Adrenal gland (tissue), 12 donors: ENCODE measurements around the gene SLC22A3. TPM values are rescaled to one million over a fixed set of nuclear protein-coding genes. Genes with fewer than 3 reads are reported as not detected.

Source experiments
- DNase-seq, 7 donors: peaks; one replicate each; pipeline ENCODE4 v3.0.0-alpha.2; 2019 to 2020
- H3K27ac ChIP-seq, 5 donors: fragments of 200-600 bp; sonication (generic) in 4 of 5; 1 replicate in 3 of 5; 2 replicates in 2 of 5; pipeline versions ENCODE4 v1.5.1 to v1.8.0; 2016 to 2020; ENCODE audit warnings: mild to moderate bottlenecking in 1 of 5
- H3K27me3 ChIP-seq: fragments of 200-600 bp; 2 replicates; pipeline ENCODE4 v1.8.0; 2021
- H3K36me3 ChIP-seq, 2 donors: fragments of 200-600 bp; replicated peaks in 1 of 2; 1 replicate in 1 of 2; 2 replicates in 1 of 2; pipeline versions ENCODE4 v1.5.1 to v1.8.0; 2018 to 2022
- H3K4me1 ChIP-seq, 2 donors: fragments of 200-600 bp; replicated peaks in 1 of 2; 1 replicate in 1 of 2; 2 replicates in 1 of 2; pipeline versions ENCODE4 v1.5.1 to v1.8.0; 2018 to 2021
- H3K4me3 ChIP-seq, 4 donors: fragments of 200-600 bp; sonication (generic) in 3 of 4; one replicate each; pipeline ENCODE4 v1.5.1; 2016 to 2018
- H3K9me3 ChIP-seq, 3 donors: fragments of 200-600 bp; sonication (generic) in 1 of 3; replicated peaks in 1 of 3; 1 replicate in 2 of 3; 2 replicates in 1 of 3; pipeline versions ENCODE4 v1.5.1 to v1.8.0; 2016 to 2021
- CTCF ChIP-seq, 6 experiments: fragments of 450-650 bp in 4 of 6; fragments of 200-600 bp in 2 of 6; sonication (generic) in 1 of 6; IDR thresholded peaks; 1 replicate in 5 of 6; 2 replicates in 1 of 6; pipeline versions ENCODE4 v1.5.1 to v1.8.0; 2016 to 2021; ENCODE audit warnings: antibody characterized with exemption in 6 of 6, mild to moderate bottlenecking in 2 of 6, moderate library complexity in 1 of 6
- POLR2A ChIP-seq, 2 donors: fragments of 450-650 bp; IDR thresholded peaks; one replicate each; pipeline ENCODE4 v1.6.1; 2017; ENCODE audit warnings: antibody characterized with exemption in 2 of 2, mild to moderate bottlenecking in 2 of 2, moderate library complexity in 1 of 2
- WGBS, 4 donors: extraction: QIAGEN DNeasy Blood & Tissue Kit in 2 of 4; methylation state at CpG; one replicate each; pipeline versions ENCODE4 v1.1.5 to v1.1.7; 2013 to 2017; 5-methylcytosine and 5-hydroxymethylcytosine counted together
- intact Hi-C, 2 donors: fragments of 100-400 bp; cut with DNase I; formaldehyde crosslinking; loops; one replicate each; pipeline versions ENCODE4 v1.14.1 to v1.15.0; 2022 to 2023
- polyA plus RNA-seq, 3 donors: library from polyadenylated mRNA; stranded (reverse); fragments of 200-250 nt in 2 of 3; fragments of 350-450 nt in 1 of 3; fragmentation: Illumina TruSeq in 1 of 3; extraction: RNeasy Lipid Tissue Mini Kit (QIAGEN cat#74804) in 1 of 3; gene quantifications; one replicate each; pipeline ENCODE4 v1.2.3, GENCODE V29; 2013 to 2014
- total RNA-seq, 9 donors: library from RNA; depleted of rRNA in 4 of 9; stranded (reverse); fragments of >200 nt in 4 of 9; fragments of 120-200 nt in 1 of 9; fragmentation: NEBNext Ultra II Directional in 1 of 9; extraction: Animal tissue kit (Norgen Biotek cat#: 25700) in 1 of 9; gene quantifications; one replicate each; pipeline versions ENCODE4 v1.1.0 to v1.2.4, GENCODE V29; 2013 to 2023
- donor health status: healthy with polysubstance abuse.
- donor health status: Bipolar disorder and iron deficiency.
- donor health status: DM: yes; HTN: yes; CAD: no.
- donor health status: DM: no; HTN: no; CAD: no.
- donor health status: DM: no; HTN: no; CAD: no.
- donor health status: DM: yes; HTN: yes; CAD: no.

The SLC22A3 gene
- total and polyA plus RNA-seq, 12 donors: 7.2 to 51.9 (median 31.2) TPM

GRCh38 chr6:160333101-160333500 is 15.1 kb upstream of the SLC22A3 start:
- H3K9me3 ChIP-seq: no peaks in the 10 kb centered on the region
- TF ChIP-seq CTCF (IDR thresholded peaks at IDR 0.05) (no peak), POLR2A (IDR thresholded peaks at IDR 0.05) (no peak)
- DNase-seq: no peak
- 83 to 88% (median 84%) methylated on average over 3 of the region's 3 CpGs for WGBS, 4 donors
- H3K4me3 ChIP-seq: no peak overlapping the region
- intact Hi-C loops: no loop called here
- no peak overlapping the region for H3K27ac ChIP-seq
- peaks cover 0 to 4% of the 10 kb centered on the region in 2 donors for H3K4me1 ChIP-seq
- H3K36me3 ChIP-seq: no peaks in the 10 kb centered on the region
- no peaks in the 10 kb centered on the region for H3K27me3 ChIP-seq

GRCh38 chr6:160333841-160334240 is 14.3 kb upstream of the SLC22A3 start:
- no peak for DNase-seq
- Histone ChIP-seq H3K9me3 (no peaks in the 10 kb centered on the region), H3K27ac (no peak overlapping the region), H3K4me3 (no peak overlapping the region), H3K4me1 (no peaks in the 10 kb centered on the region), H3K36me3 (no peaks in the 10 kb centered on the region), H3K27me3 (no peaks in the 10 kb centered on the region)
- intact Hi-C loops: no loop called here
- WGBS, 4 donors: 74 to 97% (median 90%) methylated on average over 2 of the region's 2 CpGs
- TF ChIP-seq POLR2A (IDR thresholded peaks at IDR 0.05) (no peak), CTCF (IDR thresholded peaks at IDR 0.05) (no peak)

- no peaks in the 10 kb centered on the region for H3K9me3 ChIP-seq
- H3K27ac ChIP-seq: no peak overlapping the region
- intact Hi-C loops: no loop called here
- no peaks in the 10 kb centered on the region for H3K4me1 ChIP-seq
- no peak for DNase-seq
- TF ChIP-seq POLR2A (IDR thresholded peaks at IDR 0.05) (no peak), CTCF (IDR thresholded peaks at IDR 0.05) (no peak)
- H3K27me3 ChIP-seq: no peaks in the 10 kb centered on the region
- H3K36me3 ChIP-seq: no peaks in the 10 kb centered on the region
- H3K4me3 ChIP-seq: no peak overlapping the region
- WGBS, 4 donors: 87 to 95% (median 94%) methylated on average over 5 of the region's 5 CpGs
Observed at GRCh38 chr6:160336200-160336599, 12.0 kb upstream of the SLC22A3 start.

- H3K9me3 ChIP-seq: no peaks in the 10 kb centered on the region
- no peaks in the 10 kb centered on the region for H3K27me3 ChIP-seq
- H3K4me3 ChIP-seq: no peak overlapping the region
- TF ChIP-seq CTCF (IDR thresholded peaks at IDR 0.05) (no peak), POLR2A (IDR thresholded peaks at IDR 0.05) (no peak)
- no peaks in the 10 kb centered on the region for H3K4me1 ChIP-seq
- H3K36me3 ChIP-seq: no peaks in the 10 kb centered on the region
- intact Hi-C loops: no loop called here
- 90 to 95% (median 92%) methylated on average over 2 of the region's 2 CpGs for WGBS, 4 donors
- DNase-seq: no peak
- no peak overlapping the region for H3K27ac ChIP-seq
Observed at GRCh38 chr6:160337301-160337700, 10.9 kb upstream of the SLC22A3 start.
